HepG2 (cell line): ENCODE measurements around the gene CHMP4B. TPM values are rescaled to one million over a fixed set of nuclear protein-coding genes. Genes with fewer than 3 reads are reported as not detected.

Source experiments
- ATF7 ChIP-seq, 2 experiments: fragments of 450-650 bp in 1 of 2; sonication (generic) in 1 of 2; formaldehyde crosslinking in 1 of 2; IDR thresholded peaks; 2 replicates each; pipeline versions ENCODE4 v1.4.0 to v1.6.1; 2016 to 2020; ENCODE audit warnings: antibody characterized with exemption in 1 of 2, mild to moderate bottlenecking in 1 of 2, missing genetic modification reagents in 1 of 2
- MAFF ChIP-seq: IDR thresholded peaks from 2 replicates; pipeline ENCODE4 v1.6.1; 2011; ENCODE audit warnings: low read depth, low read length, improper control_type of control experiment
- XRCC5 ChIP-seq: fragments of 200-400 bp; formaldehyde crosslinking; optimal IDR thresholded peaks from 2 replicates; pipeline ENCODE3; 2017; ENCODE audit warnings: mild to moderate bottlenecking, low read length
- ZC3H13 ChIP-seq: sonication (generic); formaldehyde crosslinking; IDR thresholded peaks from 2 replicates; pipeline ENCODE4 v1.8.1; 2023; ENCODE audit warnings: mild to moderate bottlenecking, missing genetic modification reagents, moderate library complexity
- ZNF205 ChIP-seq: IDR thresholded peaks from 2 replicates; pipeline ENCODE4 v1.6.1; 2018; ENCODE audit warnings: missing biosample characterization, missing genetic modification reagents
- ZNF547 ChIP-seq: sonication (generic); formaldehyde crosslinking; IDR thresholded peaks from 2 replicates; pipeline ENCODE4 v1.5.1; 2020; ENCODE audit warnings: mild to moderate bottlenecking, missing genetic modification reagents
- ZNF572 ChIP-seq: sonication (generic); formaldehyde crosslinking; IDR thresholded peaks from 2 replicates; pipeline ENCODE4 v1.5.1; 2020; ENCODE audit warnings: mild to moderate bottlenecking, missing genetic modification reagents
- ZNF646 ChIP-seq: sonication (generic); formaldehyde crosslinking; IDR thresholded peaks from 2 replicates; pipeline ENCODE4 v1.9.0; 2021; ENCODE audit warnings: mild to moderate bottlenecking, missing genetic modification reagents
- ZNF652 ChIP-seq: IDR thresholded peaks from 2 replicates; pipeline ENCODE4 v1.6.1; 2016; ENCODE audit warnings: low read depth, borderline replicate concordance
- ZZZ3 ChIP-seq: sonication (generic); formaldehyde crosslinking; IDR thresholded peaks from 2 replicates; pipeline ENCODE4 v1.4.0; 2020; ENCODE audit warnings: missing genetic modification reagents, mild to moderate bottlenecking, borderline replicate concordance
- polyA plus RNA-seq, 8 experiments: library from polyadenylated mRNA; depleted of rRNA in 3 of 8; stranded (reverse) in 7 of 8; unstranded in 1 of 8; fragments of >200 nt; fragmentation: Illumina TruSeq in 4 of 8; extraction: Trizol in 4 of 8; gene quantifications; 2 replicates each; pipeline versions ENCODE4 v1.2.1 to v1.2.3, GENCODE V29; 2011 to 2016; ENCODE audit warnings: low read depth in 4 of 8, missing spikeins in 1 of 8, mixed read lengths in 1 of 8; ENCODE audit not compliant: insufficient read depth in 1 of 8
- total RNA-seq, 5 experiments: library from RNA; depleted of rRNA; stranded (reverse); fragments of >200 nt; fragmentation: Illumina TruSeq; extraction: Trizol; gene quantifications; 2 replicates each; pipeline ENCODE4 v1.2.3, GENCODE V29; 2016; ENCODE audit warnings: low read depth in 1 of 5

CHMP4B gene
- total and polyA plus RNA-seq, 2 of the 13 experiments (the other 11 are each of a cell fraction or from before 2014, with no cell fraction given): 40.1 to 45.6 TPM

DNA sequence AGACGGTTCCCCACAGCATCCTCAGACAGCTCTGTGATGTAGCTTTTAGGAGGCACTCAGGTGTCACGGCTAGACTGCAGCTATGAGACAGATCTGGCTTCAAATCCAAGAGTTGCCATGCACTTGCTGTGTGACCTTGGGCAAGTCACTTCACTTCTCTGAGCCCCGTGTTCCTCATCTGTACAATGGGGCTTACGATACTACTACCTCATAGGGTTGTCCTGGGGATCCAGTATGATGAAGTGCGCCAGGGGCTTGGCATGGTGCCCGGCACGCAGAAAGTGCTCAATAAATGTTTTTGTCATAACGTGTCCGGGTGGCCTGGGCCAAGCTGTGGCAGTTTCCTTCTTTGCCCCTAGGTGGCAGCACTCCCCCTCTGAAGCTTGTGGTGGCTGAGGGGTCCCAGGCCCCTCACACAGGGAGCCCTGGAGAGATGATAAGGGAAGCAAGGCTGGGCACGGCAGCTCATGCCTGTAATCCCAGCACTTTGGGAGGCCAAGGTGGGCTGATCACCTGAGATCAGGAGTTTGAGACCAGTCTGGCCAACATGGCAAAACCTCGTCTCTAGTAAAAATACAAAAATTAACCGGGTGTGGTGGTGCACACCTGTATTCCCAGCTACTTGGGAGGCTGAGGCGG lies 19.1 kb upstream of the CHMP4B start (continued):
- TF ChIP-seq ZNF646: no peak
- TF ChIP-seq ATF7 (IDR thresholded peaks at IDR 0.05): no peak
- TF ChIP-seq ATF7 (CRISPR knock-in tag; IDR thresholded peaks at IDR 0.05): no peak
- TF ChIP-seq ZZZ3: no peak
- no peak for TF ChIP-seq ZNF652 (CRISPR knock-in tag)
- TF ChIP-seq ZNF547 (CRISPR knock-in tag): no peak
- TF ChIP-seq ZNF572 (CRISPR knock-in tag): 0 out of 2 replicates have a peak, but pooled peaks have one; percentile 22
- peak; percentile 76 for TF ChIP-seq XRCC5
- 0 out of 2 replicates have a peak, but pooled peaks have one; percentile 27 for TF ChIP-seq ZC3H13 (CRISPR knock-in tag)
- TF ChIP-seq ZNF205: 0 out of 2 replicates have a peak, but pooled peaks have one; percentile 22
- no peak for TF ChIP-seq MAFF
